ENCODE measurements around the gene STRA6. TPM values are rescaled to one million over a fixed set of nuclear protein-coding genes. Genes with fewer than 3 reads are reported as not detected.

Gene STRA6
- polyA plus RNA-seq, 2 of the 4 experiments (the other 2 are of a cell fraction): 35.0 to 70.2 TPM

- Histone ChIP-seq H3K4me2 (peak overlapping the region; percentile 95), H3K4me1 (peaks cover 89% of the 10 kb centered on the region), H3K9me3 (no peaks in the 10 kb centered on the region), H3K4me3 (no peak overlapping the region), H3K27ac (peak overlapping the region; percentile 90 to 97)
- no peak for TF ChIP-seq CTCF (IDR thresholded peaks at IDR 0.05)
- TF ChIP-seq, protein P1, sequence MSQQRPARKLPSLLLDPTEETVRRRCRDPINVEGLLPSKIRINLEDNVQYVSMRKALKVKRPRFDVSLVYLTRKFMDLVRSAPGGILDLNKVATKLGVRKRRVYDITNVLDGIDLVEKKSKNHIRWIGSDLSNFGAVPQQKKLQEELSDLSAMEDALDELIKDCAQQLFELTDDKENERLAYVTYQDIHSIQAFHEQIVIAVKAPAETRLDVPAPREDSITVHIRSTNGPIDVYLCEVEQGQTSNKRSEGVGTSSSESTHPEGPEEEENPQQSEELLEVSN (IDR thresholded peaks at IDR 0.05; ENCODE audit: borderline replicate concordance, low read depth): no peak
- TF ChIP-seq ZC3H11A (IDR thresholded peaks at IDR 0.05): no peak
- no peak for TF ChIP-seq ZFP36 (IDR thresholded peaks at IDR 0.05; ENCODE audit: borderline replicate concordance, partially characterized antibody)
- TF ChIP-seq HEYL (CRISPR knock-in tag; IDR thresholded peaks at IDR 0.05): no peak
- no peak for TF ChIP-seq NR3C1 (IDR thresholded peaks at IDR 0.05)
- no peak for TF ChIP-seq TFCP2L1 (CRISPR knock-in tag; IDR thresholded peaks at IDR 0.05)
- WGBS (ENCODE audit: missing lambda C conversion rate): 98% methylated on average over 6 of the region's 6 CpGs
- ChIA-PET CTCF (interaction anchor here (0.6 to 6.4 kb wide), 6 partner anchors 18 to 123 kb away, joined by 3 to 33 read pairs (median 4); no protein-coding TSS in a partner anchor), POLR2A (no interaction called here)
- FAIRE-seq: no peak
- no peak for DNase-seq (ENCODE audit: low read depth in 1 of 2, low spot score in 1 of 2)
- no peak for ATAC-seq
These were observed 3.3 kb downstream of the STRA6 start for GRCh38 chr15:74199297-74199652.

- no peak overlapping the region for H3K4me3 ChIP-seq
- TF ChIP-seq NPAS2 (CRISPR knock-in tag; IDR thresholded peaks at IDR 0.05; ENCODE audit: borderline replicate concordance) (no peak), HEYL (CRISPR knock-in tag; IDR thresholded peaks at IDR 0.05) (no peak), BHLHE40 (IDR thresholded peaks at IDR 0.05; ENCODE audit: low read depth, low read length) (no peak), TFCP2L1 (CRISPR knock-in tag; IDR thresholded peaks at IDR 0.05) (no peak), POLR2A (IDR thresholded peaks at IDR 0.05; ENCODE audit: low read length) (no peak), GATA3 (IDR thresholded peaks at IDR 0.05; ENCODE audit: borderline replicate concordance) (no peak), HOXA7 (CRISPR knock-in tag; IDR thresholded peaks at IDR 0.05) (no peak), HOXB5 (CRISPR knock-in tag; IDR thresholded peaks at IDR 0.05) (no peak), MAZ (IDR thresholded peaks at IDR 0.05; ENCODE audit: borderline replicate concordance, low read depth, low read length) (no peak), ZNF302 (CRISPR knock-in tag; IDR thresholded peaks at IDR 0.05) (no peak), RARB (CRISPR knock-in tag; IDR thresholded peaks at IDR 0.05) (no peak), JUNB (IDR thresholded peaks at IDR 0.05) (no peak), EHMT2 (IDR thresholded peaks at IDR 0.05; ENCODE audit: low read depth) (no peak), RFX5 (IDR thresholded peaks at IDR 0.05) (no peak), SREBF2 (IDR thresholded peaks at IDR 0.05) (no peak)
- TF ChIP-seq, protein P2, sequence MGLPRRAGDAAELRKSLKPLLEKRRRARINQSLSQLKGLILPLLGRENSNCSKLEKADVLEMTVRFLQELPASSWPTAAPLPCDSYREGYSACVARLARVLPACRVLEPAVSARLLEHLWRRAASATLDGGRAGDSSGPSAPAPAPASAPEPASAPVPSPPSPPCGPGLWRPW (IDR thresholded peaks at IDR 0.05): no peak
- FAIRE-seq: no peak
- ChIA-PET CTCF (interaction anchor here (0.8 to 2.0 kb wide), 6 partner anchors 10 to 55 kb away, joined by 3 to 7 read pairs (median 3); no protein-coding TSS in a partner anchor), POLR2A (interaction anchor here (1.5 to 3.0 kb wide), 3 partner anchors 12 to 21 kb away, joined by 4 to 19 read pairs (median 10); no protein-coding TSS in a partner anchor)
- no peak for ATAC-seq
- no peak for DNase-seq (ENCODE audit: low read depth in 1 of 2, low spot score in 1 of 2)
- H3K27ac ChIP-seq: peak overlapping the region; percentile 90 to 97
- peaks cover 97% of the 10 kb centered on the region for H3K4me1 ChIP-seq
- no peaks in the 10 kb centered on the region for H3K9me3 ChIP-seq
- 95% methylated on average over 3 of the region's 9 CpGs for WGBS (ENCODE audit: missing lambda C conversion rate)
- peak overlapping the region; percentile 76 for H3K4me2 ChIP-seq
These were observed 5.2 kb downstream of the STRA6 start for GRCh38 chr15:74197176-74197965.

- POLR2A ChIA-PET: interaction anchor here (0.8 to 3.0 kb wide), 4 partner anchors 11 to 112 kb away, joined by 3 to 19 read pairs (median 7); no protein-coding TSS in a partner anchor
- Histone ChIP-seq H3K9me3 (no peaks in the 10 kb centered on the region), H3K4me2 (peak overlapping the region; percentile 76), H3K4me1 (peaks cover 95% of the 10 kb centered on the region), H3K4me3 (no peak overlapping the region), H3K27ac (peak overlapping the region; percentile 90 to 97)
- ATAC-seq (peak; percentile 73 to 82), FAIRE-seq (no peak), DNase-seq (ENCODE audit: low read depth in 1 of 2, low spot score in 1 of 2) (peak; percentile 55 to 94)
- 0% methylated on average over 3 of the region's 7 CpGs for WGBS (ENCODE audit: missing lambda C conversion rate)
- CTCF ChIA-PET: interaction anchor here (0.9 to 2.0 kb wide), 10 partner anchors 9 to 142 kb away, joined by 3 to 7 read pairs (median 3); no protein-coding TSS in a partner anchor
- peak; percentile 62 to 84; a peak in 3 of 5 replicates for TF ChIP-seq EP300 (IDR thresholded peaks at IDR 0.05)
- TF ChIP-seq EHMT2 (IDR thresholded peaks at IDR 0.05; ENCODE audit: low read depth): no peak
- TF ChIP-seq GATA3 (IDR thresholded peaks at IDR 0.05; ENCODE audit: borderline replicate concordance): peak; percentile 82; the same call in 1 of the 2 replicates
- TF ChIP-seq RNF2 (IDR thresholded peaks at IDR 0.05; ENCODE audit: borderline replicate concordance, low read depth): no peak
- TF ChIP-seq ZSCAN20 (CRISPR knock-in tag; IDR thresholded peaks at IDR 0.05): no peak
- no peak for TF ChIP-seq EHF (CRISPR knock-in tag; IDR thresholded peaks at IDR 0.05)
- TF ChIP-seq TFCP2L1 (CRISPR knock-in tag; IDR thresholded peaks at IDR 0.05): no peak
- TF ChIP-seq, protein P3, sequence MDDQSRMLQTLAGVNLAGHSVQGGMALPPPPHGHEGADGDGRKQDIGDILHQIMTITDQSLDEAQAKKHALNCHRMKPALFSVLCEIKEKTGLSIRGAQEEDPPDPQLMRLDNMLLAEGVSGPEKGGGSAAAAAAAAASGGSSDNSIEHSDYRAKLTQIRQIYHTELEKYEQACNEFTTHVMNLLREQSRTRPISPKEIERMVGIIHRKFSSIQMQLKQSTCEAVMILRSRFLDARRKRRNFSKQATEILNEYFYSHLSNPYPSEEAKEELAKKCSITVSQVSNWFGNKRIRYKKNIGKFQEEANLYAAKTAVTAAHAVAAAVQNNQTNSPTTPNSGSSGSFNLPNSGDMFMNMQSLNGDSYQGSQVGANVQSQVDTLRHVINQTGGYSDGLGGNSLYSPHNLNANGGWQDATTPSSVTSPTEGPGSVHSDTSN (IDR thresholded peaks at IDR 0.05): no peak
- no peak for TF ChIP-seq ESRRA (IDR thresholded peaks at IDR 0.05; ENCODE audit: borderline replicate concordance, low read length)
- no peak for TF ChIP-seq SMC3 (IDR thresholded peaks at IDR 0.05)
- no peak for TF ChIP-seq TP53 (CRISPR knock-in tag; IDR thresholded peaks at IDR 0.05)
- TF ChIP-seq RFX5 (IDR thresholded peaks at IDR 0.05): no peak
- TF ChIP-seq PHF8 (IDR thresholded peaks at IDR 0.05; ENCODE audit: borderline replicate concordance, low read depth): no peak
- TF ChIP-seq KDM5A (IDR thresholded peaks at IDR 0.05): no peak
- peak in 1 of 2 experiments; percentile 22; a peak in 3 of 5 replicates for TF ChIP-seq RAD21 (conservative IDR thresholded peaks at IDR 0.05 in 1 of 2, IDR thresholded peaks at IDR 0.05 in 1 of 2)
These were observed 6.4 kb downstream of the STRA6 start for GRCh38 chr15:74196175-74196574.
